SK-MEL-5 (cell line): Measurements from ENCODE around the gene SF3B1. TPM values are rescaled to one million over a fixed set of nuclear protein-coding genes. Genes with fewer than 3 reads are reported as not detected.
"Not testable (repeated sequence)": the region's sequence is repeated elsewhere in the genome, so short reads cannot be mapped to it uniquely, and the experiment has no call there.

Experiments used
- DNase-seq: peaks from one replicate; pipeline ENCODE4 v3.0.0-alpha.2; 2016; ENCODE audit warnings: low read depth, low spot score
- in situ Hi-C: cut with HindIII; loops from 2 replicates; pipeline ENCODE4 v1.10.0; 2016; ENCODE audit warnings: low sequenced_read_pairs, high pct_unique_total_duplicates, low pct_unique_long_range_greater_than_20kb
- polyA plus RNA-seq, 2 experiments: library from polyadenylated mRNA; depleted of rRNA; stranded (reverse); fragments of >200 nt; gene quantifications; 2 replicates each; pipeline ENCODE4 v1.2.3, GENCODE V29; 2015
- total RNA-seq: library from RNA; depleted of rRNA; stranded (reverse); fragments of >200 nt; shearing (Covaris generic); gene quantifications from 2 replicates; pipeline ENCODE4 v1.2.3, GENCODE V29; 2014; rRNA removed

SF3B1 gene
- total RNA-seq: 202 and 219 TPM in 2 replicates
- 104 and 121 TPM in 2 replicates for polyA plus RNA-seq (2015; cell fraction: cytosol; rRNA removed)
- polyA plus RNA-seq (2015; cell fraction: nucleus; rRNA removed): 1,790 and 1,920 TPM in 2 replicates

- in situ Hi-C loops: no loop called here
- peak; percentile 96 for DNase-seq
Measured at GRCh38 chr2:197434541-197435513, at the start of gene SF3B1. SF3B1 (minus strand) TSS chr2:197435028; CDS start chr2:197434999, 29 bp downstream.

- DNase-seq, in situ Hi-C loops: not testable (repeated sequence)
Measured at GRCh38 chr2:197484248-197484647, 49.4 kb upstream of the SF3B1 start.

- in situ Hi-C loops: no loop called here
- no peak for DNase-seq
Measured at GRCh38 chr2:197480165-197481036, 45.6 kb upstream of the SF3B1 start.

- DNase-seq: no peak
- in situ Hi-C loops: no loop called here
Measured at GRCh38 chr2:197477797-197478196, 43.0 kb upstream of the SF3B1 start.

- no peak for DNase-seq
- in situ Hi-C loops: no loop called here
Measured at GRCh38 chr2:197472166-197472565, 37.3 kb upstream of the SF3B1 start.

- in situ Hi-C loops: no loop called here
- no peak for DNase-seq
Measured at GRCh38 chr2:197464175-197464574, 29.3 kb upstream of the SF3B1 start.

- in situ Hi-C loops: no loop called here
- no peak for DNase-seq
Measured at GRCh38 chr2:197461057-197461456, 26.2 kb upstream of the SF3B1 start.

GRCh38 chr2:197460649-197461048 is 25.8 kb upstream of the SF3B1 start:
- DNase-seq: no peak
- in situ Hi-C loops: no loop called here

GRCh38 chr2:197455428-197455827 is 20.6 kb upstream of the SF3B1 start:
- no peak for DNase-seq
- in situ Hi-C loops: no loop called here

- no peak for DNase-seq
- in situ Hi-C loops: no loop called here
Measured at GRCh38 chr2:197454923-197455322, 20.1 kb upstream of the SF3B1 start.

- in situ Hi-C loops: no loop called here
- DNase-seq: peak; percentile 90
Measured at GRCh38 chr2:197453914-197454398, 19.1 kb upstream of the SF3B1 start.

- DNase-seq: peak; percentile 99
- in situ Hi-C loops: no loop called here
Measured at GRCh38 chr2:197453123-197453913, 18.5 kb upstream of the SF3B1 start, which contains the start of gene COQ10B. COQ10B (plus strand) TSS chr2:197453552; CDS start chr2:197453561, 9 bp downstream.

GRCh38 chr2:197452754-197453122 is 17.9 kb upstream of the SF3B1 start:
- DNase-seq: no peak

GRCh38 chr2:197450935-197451358 is 16.1 kb upstream of the SF3B1 start:
- in situ Hi-C loops, DNase-seq: not testable (repeated sequence)

More at GRCh38 chr2:197452754-197453122, 17.9 kb upstream of the SF3B1 start:
- in situ Hi-C loops: no loop called here

- DNase-seq: no peak
- in situ Hi-C loops: no loop called here
Measured at GRCh38 chr2:197450465-197450864, 15.6 kb upstream of the SF3B1 start.

- no peak for DNase-seq
- in situ Hi-C loops: no loop called here
Measured at GRCh38 chr2:197446844-197447243, 12.0 kb upstream of the SF3B1 start.

- in situ Hi-C loops: no loop called here
- no peak for DNase-seq
Measured at GRCh38 chr2:197445746-197446145, 10.9 kb upstream of the SF3B1 start.
